DND-41 (cell line): ENCODE results near the gene LSM14A.

Experiments
- ATAC-seq: fragments of 200-7000 bp; cut with Tn5 transposase; 3 replicates; pipeline ENCODE4 v1.9.1; 2021; ENCODE audit warnings: low read depth; ENCODE audit not compliant: insufficient read depth
- DNase-seq: peaks from one replicate; pipeline ENCODE4 v3.0.0-alpha.2; 2020
- H2AFZ ChIP-seq: 2 replicates; pipeline ENCODE4 v1.6.0; 2012; ENCODE audit warnings: low read depth, low read length
- H3K27ac ChIP-seq: 2 replicates; pipeline ENCODE4 v1.5.1; 2012; ENCODE audit warnings: low read length, inconsistent platforms
- H3K27me3 ChIP-seq: fragments of 200-600 bp; sonication (generic); 2 replicates; pipeline ENCODE4 v1.6.0; 2012; ENCODE audit warnings: low read length, mild to moderate bottlenecking, inconsistent platforms; ENCODE audit not compliant: insufficient read depth, poor library complexity
- H3K36me3 ChIP-seq: 2 replicates; pipeline ENCODE4 v1.5.1; 2012; ENCODE audit warnings: low read length, inconsistent platforms; ENCODE audit not compliant: insufficient read depth
- H3K4me1 ChIP-seq: 2 replicates; pipeline ENCODE4 v1.5.1; 2012; ENCODE audit warnings: mild to moderate bottlenecking, low read length; ENCODE audit not compliant: insufficient read depth
- H3K4me2 ChIP-seq: 2 replicates; pipeline ENCODE4 v1.6.0; 2012; ENCODE audit warnings: mild to moderate bottlenecking, moderate library complexity, low read length, inconsistent platforms; ENCODE audit not compliant: insufficient read depth
- H3K4me3 ChIP-seq, 2 experiments: fragments of 200-600 bp in 1 of 2; shearing (Covaris generic) in 1 of 2; 2 replicates each; pipeline ENCODE4 v1.5.1; 2012 to 2016; ENCODE audit warnings: inconsistent platforms in 2 of 2, low read length in 2 of 2, mild to moderate bottlenecking in 2 of 2, low read depth in 1 of 2, moderate library complexity in 1 of 2
- H3K79me2 ChIP-seq: 2 replicates; pipeline ENCODE4 v1.6.0; 2012; ENCODE audit warnings: low read length, inconsistent platforms; ENCODE audit not compliant: insufficient read depth
- H3K9ac ChIP-seq: 2 replicates; pipeline ENCODE4 v1.6.0; 2012; ENCODE audit warnings: low read depth, mild to moderate bottlenecking, inconsistent platforms, low read length, moderate library complexity
- H3K9me3 ChIP-seq: 2 replicates; pipeline ENCODE4 v1.5.1; 2012; ENCODE audit warnings: low read length, moderate library complexity, mild to moderate bottlenecking, inconsistent platforms; ENCODE audit not compliant: insufficient read depth, severe bottlenecking
- H4K20me1 ChIP-seq: 2 replicates; pipeline ENCODE4 v1.6.0; 2012; ENCODE audit warnings: low read length; ENCODE audit not compliant: insufficient read depth
- EZH2 ChIP-seq: IDR thresholded peaks from 3 replicates; pipeline ENCODE4 v1.6.1; 2012; ENCODE audit warnings: borderline replicate concordance, low read depth, mild to moderate bottlenecking, moderate library complexity, low read length, inconsistent platforms; ENCODE audit not compliant: severe bottlenecking
- TF ChIP-seq, protein P1 (sequence below): IDR thresholded peaks from 2 replicates; pipeline ENCODE4 v1.5.1; 2012; ENCODE audit warnings: borderline replicate concordance, low read length, moderate library complexity, mild to moderate bottlenecking; ENCODE audit not compliant: poor library complexity, severe bottlenecking; ENCODE audit errors: extremely low read depth

The LSM14A gene

DNA sequence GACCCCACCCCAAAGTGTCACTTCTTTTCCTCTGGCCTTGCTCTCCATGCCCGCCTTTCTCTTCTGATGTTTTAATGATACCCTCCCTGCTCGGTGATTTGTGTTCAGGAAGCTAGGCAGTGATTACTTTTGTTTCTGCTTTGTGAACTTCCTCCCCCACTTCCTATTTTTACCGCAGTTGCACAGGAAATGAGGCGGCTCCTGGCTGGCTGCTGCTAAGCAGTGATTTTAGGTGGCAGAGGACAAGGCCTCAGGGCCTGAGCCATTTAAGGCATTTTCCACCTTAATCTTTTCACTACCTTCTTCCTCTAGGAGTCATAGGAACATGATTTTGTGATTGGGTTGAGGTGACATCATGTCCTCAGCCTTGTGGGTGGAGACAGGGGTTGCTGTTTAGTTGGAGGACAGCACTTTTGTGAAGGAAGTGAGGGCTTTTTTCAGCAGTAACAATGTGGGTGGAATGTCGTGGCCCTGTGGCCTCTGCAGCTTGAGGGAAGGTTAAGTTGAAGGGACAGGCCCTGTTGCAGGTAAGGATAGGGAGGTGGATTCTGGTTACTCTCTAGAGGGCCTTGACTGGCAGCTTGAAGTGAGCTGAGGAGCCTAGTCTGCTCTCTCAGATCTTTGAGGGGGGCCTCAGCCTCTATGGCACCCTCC lies 97.8 kb downstream of the LSM14A start:
- H3K4me3 ChIP-seq = no peak overlapping the region
- no peaks in the 10 kb centered on the region for H3K27me3 ChIP-seq
- H4K20me1 ChIP-seq = peaks cover 17% of the 10 kb centered on the region
- peaks cover 4% of the 10 kb centered on the region; the same call in 1 of the 2 replicates for H3K79me2 ChIP-seq
- H3K4me1 ChIP-seq = peaks cover 10% of the 10 kb centered on the region
- H3K27ac ChIP-seq = no peak overlapping the region
- peak; percentile 95 for ATAC-seq
- no peaks in the 10 kb centered on the region for H3K36me3 ChIP-seq
- H3K9me3 ChIP-seq = no peaks in the 10 kb centered on the region
- peak overlapping the region; percentile 24 for H3K4me2 ChIP-seq
- DNase-seq = peak; percentile 69
- no peak overlapping the region for H3K9ac ChIP-seq
- no peak for TF ChIP-seq EZH2
- TF ChIP-seq, protein P1, sequence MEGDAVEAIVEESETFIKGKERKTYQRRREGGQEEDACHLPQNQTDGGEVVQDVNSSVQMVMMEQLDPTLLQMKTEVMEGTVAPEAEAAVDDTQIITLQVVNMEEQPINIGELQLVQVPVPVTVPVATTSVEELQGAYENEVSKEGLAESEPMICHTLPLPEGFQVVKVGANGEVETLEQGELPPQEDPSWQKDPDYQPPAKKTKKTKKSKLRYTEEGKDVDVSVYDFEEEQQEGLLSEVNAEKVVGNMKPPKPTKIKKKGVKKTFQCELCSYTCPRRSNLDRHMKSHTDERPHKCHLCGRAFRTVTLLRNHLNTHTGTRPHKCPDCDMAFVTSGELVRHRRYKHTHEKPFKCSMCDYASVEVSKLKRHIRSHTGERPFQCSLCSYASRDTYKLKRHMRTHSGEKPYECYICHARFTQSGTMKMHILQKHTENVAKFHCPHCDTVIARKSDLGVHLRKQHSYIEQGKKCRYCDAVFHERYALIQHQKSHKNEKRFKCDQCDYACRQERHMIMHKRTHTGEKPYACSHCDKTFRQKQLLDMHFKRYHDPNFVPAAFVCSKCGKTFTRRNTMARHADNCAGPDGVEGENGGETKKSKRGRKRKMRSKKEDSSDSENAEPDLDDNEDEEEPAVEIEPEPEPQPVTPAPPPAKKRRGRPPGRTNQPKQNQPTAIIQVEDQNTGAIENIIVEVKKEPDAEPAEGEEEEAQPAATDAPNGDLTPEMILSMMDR = no peak
- no peak overlapping the region for H2AFZ ChIP-seq

DNA sequence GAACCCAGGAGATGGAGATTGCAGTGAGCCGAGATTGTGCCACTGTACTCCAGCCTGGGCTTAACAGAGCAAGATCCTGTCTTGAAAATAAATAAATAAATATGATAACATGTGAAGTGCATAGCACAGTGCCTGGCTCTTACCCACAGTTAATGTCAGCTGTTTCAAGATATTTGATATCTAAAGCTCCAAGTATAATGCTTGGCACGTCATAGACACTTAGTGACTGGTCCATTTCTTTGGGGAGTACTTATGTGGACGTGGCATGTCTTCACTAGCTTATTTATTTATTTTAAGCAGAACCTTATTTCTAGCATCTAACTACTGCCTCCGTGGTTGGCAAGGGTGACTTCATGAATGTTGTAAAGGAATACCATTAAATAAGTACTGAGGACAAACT lies 100.8 kb downstream of the LSM14A start:
- H3K79me2 ChIP-seq = peaks cover 4% of the 10 kb centered on the region; the same call in 1 of the 2 replicates
- DNase-seq (no peak), ATAC-seq (no peak)
- peaks cover 21% of the 10 kb centered on the region for H4K20me1 ChIP-seq
- no peak overlapping the region for H3K4me3 ChIP-seq
- H3K36me3 ChIP-seq = no peaks in the 10 kb centered on the region
- H3K27me3 ChIP-seq = no peaks in the 10 kb centered on the region
- TF ChIP-seq, protein P1 = no peak
- no peak for TF ChIP-seq EZH2
- no peak overlapping the region for H3K9ac ChIP-seq
- peaks cover 10% of the 10 kb centered on the region for H3K4me1 ChIP-seq
- no peak overlapping the region for H2AFZ ChIP-seq
- H3K4me2 ChIP-seq = no peak overlapping the region
- no peak overlapping the region for H3K27ac ChIP-seq
- no peaks in the 10 kb centered on the region for H3K9me3 ChIP-seq

DNA sequence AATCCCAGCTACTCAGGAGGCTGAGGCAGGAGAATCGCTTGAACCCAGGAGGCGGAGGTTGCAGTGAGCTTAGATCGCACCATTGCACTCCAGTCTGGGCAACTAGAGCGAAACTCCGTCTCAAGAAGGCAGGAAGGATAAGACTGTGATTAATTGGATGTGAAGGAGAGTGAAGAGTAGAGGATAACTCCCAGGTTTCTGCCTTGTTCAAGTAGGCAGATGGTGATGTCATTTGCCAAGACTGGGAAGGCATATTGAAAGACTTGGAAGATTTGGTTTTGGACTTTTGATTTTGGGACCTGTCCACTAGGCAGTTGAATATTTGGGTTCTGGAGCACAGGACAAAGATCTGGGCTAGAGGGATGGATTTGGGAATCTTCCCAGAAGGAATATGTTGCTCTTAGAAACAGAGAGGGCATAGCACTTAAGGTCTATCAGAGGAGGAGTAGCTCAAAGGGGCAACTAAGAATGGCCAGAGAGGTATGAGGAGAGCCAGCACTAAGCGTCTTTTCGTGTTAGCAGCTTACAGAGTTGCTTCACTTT lies 102.1 kb downstream of the LSM14A start:
- no peak overlapping the region for H3K27ac ChIP-seq
- H3K9ac ChIP-seq = no peak overlapping the region
- H3K4me1 ChIP-seq = peaks cover 10% of the 10 kb centered on the region

More for the DNA sequence above, 102.1 kb downstream of the LSM14A start:
- Histone ChIP-seq H3K9me3 (no peaks in the 10 kb centered on the region), H4K20me1 (peaks cover 21% of the 10 kb centered on the region), H3K4me2 (no peak overlapping the region), H3K36me3 (no peaks in the 10 kb centered on the region), H3K79me2 (peaks cover 2% of the 10 kb centered on the region; the same call in 1 of the 2 replicates), H2AFZ (no peak overlapping the region), H3K27me3 (no peaks in the 10 kb centered on the region), H3K4me3 (no peak overlapping the region)
- TF ChIP-seq, protein P1 = no peak
- TF ChIP-seq EZH2 = no peak
- DNase-seq (no peak), ATAC-seq (no peak)
